LNCAP (cell line): ENCODE measurements around the gene VILL.

Experiments used
- TF ChIP-seq, protein P1 (sequence below): fragments of 450-650 bp; IDR thresholded peaks from 2 replicates; pipeline ENCODE4 v1.5.1; 2017; ENCODE audit warnings: mild to moderate bottlenecking

The VILL gene

DNA sequence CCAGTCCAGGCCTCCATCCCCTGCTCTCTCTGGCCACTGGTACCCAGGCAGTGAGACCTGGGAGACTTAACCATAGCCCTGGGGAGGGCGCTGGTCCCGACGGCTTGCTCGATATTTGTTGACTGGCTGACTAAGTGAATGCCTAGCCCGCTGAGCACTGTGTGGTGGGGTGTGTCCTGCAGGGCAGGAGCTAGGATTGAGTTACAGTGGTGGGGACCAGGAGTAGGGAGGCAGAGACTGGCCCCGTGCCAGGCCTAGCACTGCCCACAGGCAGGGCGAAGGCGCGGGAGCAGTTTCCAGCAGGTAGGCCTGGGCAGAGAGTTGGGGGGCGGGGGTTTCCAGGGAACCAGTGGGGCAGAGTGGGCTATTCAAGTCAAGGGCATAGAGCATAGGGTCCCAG, at the start of gene VILL:
VILL (plus strand) TSS at position 260 of the 400 bp plus-strand sequence. CDS start 2,887 bp downstream, outside the sequence.
- TF ChIP-seq, protein P1, sequence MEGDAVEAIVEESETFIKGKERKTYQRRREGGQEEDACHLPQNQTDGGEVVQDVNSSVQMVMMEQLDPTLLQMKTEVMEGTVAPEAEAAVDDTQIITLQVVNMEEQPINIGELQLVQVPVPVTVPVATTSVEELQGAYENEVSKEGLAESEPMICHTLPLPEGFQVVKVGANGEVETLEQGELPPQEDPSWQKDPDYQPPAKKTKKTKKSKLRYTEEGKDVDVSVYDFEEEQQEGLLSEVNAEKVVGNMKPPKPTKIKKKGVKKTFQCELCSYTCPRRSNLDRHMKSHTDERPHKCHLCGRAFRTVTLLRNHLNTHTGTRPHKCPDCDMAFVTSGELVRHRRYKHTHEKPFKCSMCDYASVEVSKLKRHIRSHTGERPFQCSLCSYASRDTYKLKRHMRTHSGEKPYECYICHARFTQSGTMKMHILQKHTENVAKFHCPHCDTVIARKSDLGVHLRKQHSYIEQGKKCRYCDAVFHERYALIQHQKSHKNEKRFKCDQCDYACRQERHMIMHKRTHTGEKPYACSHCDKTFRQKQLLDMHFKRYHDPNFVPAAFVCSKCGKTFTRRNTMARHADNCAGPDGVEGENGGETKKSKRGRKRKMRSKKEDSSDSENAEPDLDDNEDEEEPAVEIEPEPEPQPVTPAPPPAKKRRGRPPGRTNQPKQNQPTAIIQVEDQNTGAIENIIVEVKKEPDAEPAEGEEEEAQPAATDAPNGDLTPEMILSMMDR, result no peak

GRCh38 chr3:37941608-37942508, 48.7 kb upstream of the VILL start:
- TF ChIP-seq, protein P1, result no peak

DNA sequence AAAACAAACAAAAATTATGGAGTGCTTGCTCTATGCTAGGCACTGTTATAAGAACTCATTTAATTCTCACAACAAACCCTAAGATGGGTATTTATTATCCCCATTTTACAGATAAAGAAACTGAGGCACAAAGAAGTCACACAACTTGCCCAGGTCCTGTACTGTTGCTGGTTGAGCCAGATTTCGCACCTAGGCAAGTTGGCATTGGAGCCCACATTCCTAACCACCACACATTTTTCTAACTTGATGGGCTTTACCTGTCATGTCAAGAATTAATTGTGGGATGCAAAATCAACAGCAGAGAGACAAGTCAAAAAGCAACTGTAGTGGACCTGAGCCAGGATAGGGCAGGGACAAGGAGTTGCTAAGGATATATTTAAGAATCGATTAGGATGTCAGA, 47.9 kb upstream of the VILL start:
- TF ChIP-seq, protein P1, result no peak

GRCh38 chr3:37943126-37943525, 47.5 kb upstream of the VILL start:
- TF ChIP-seq, protein P1, result no peak

- TF ChIP-seq, protein P1, result no peak
Measured at GRCh38 chr3:37943631-37944314, 46.8 kb upstream of the VILL start.

- TF ChIP-seq, protein P1, result no peak
Measured at GRCh38 chr3:37944391-37944842, 46.2 kb upstream of the VILL start.

DNA sequence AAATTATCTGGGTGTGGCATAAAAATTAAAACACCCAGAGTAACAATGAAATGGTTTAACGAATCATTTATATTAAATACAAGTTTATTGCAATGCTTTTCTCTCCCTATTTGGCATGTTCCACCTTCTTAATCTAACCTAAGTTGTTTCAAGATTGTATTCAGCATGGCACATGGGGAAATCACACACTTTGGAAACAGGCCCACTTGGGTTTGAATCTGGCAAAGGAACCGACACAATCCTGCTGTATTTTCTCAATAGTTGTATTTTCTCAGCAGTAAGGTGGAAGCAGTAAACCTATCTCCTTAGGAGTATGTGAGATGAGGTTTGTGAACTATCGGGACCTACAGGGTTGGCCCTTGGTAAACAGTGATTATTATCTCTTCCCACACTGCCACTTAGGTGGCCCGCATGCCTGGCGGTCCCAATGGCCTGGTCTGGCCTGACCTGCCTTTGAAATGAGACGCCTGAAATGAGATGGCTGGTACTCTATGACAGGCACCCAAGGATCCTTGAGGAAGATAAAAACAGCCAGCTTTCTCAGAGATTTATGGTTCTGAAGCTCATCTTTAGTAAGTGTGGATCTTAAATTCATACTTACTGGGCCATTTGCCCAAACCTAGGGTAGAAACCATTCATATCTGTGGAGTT, 45.3 kb upstream of the VILL start:
- TF ChIP-seq, protein P1, result no peak
